ENCODE results near the gene TARP.
"Not testable (repeated sequence)": the region's sequence is repeated elsewhere in the genome, so short reads cannot be mapped to it uniquely, and the experiment has no call there.

TARP gene

DNA sequence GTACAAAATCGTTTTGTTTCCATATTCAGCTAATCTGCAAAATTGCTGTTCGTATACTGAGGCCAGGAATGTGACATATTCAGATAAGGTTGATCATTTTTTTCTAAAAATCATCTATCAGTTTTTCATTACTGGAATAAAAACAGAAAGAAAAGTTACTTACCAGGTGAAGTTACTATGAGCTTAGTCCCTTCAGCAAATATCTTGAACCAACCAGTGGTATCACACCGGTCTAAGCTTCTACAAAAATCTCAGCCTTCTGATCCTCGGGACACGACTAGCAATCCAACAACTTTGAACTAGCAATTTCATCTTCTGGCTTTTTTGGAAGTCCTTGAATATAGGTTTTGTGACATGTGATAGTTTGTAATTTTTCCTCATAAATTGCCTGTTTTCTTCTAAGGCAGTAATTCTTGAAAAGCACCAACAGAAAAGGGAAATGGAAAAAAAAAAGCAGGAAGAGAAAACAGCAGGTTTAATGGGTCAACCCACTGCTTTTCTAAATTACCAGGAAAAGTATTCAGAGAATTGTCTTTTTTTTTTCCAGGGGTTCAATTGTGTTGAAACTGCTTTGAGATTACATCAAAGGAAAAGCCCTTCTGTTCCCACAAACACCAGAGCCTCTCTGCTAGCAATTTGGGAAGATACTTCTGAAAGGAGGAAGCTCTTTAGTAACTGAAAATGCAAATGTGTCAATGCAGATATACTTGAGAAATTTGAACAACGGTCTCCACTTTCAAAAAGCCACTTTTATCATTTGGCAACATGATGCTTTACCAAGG is 2.9 kb upstream of the TARP start:
- H3K27ac ChIP-seq (ENCODE audit: low read length), result no peak overlapping the region
- H3K9me3 ChIP-seq (ENCODE audit: insufficient read depth, low read depth, low read length), result no peaks in the 10 kb centered on the region
- no peaks in the 10 kb centered on the region for H3K36me3 ChIP-seq (ENCODE audit: insufficient read depth, low read depth, low read length)
- peaks cover 6% of the 10 kb centered on the region; the same call in 1 of the 2 replicates for H3K4me1 ChIP-seq (ENCODE audit: insufficient read depth, low read length)
- H3K9ac ChIP-seq (ENCODE audit: low read depth, low read length), result no peak overlapping the region
- H3K27me3 ChIP-seq (ENCODE audit: insufficient read depth, low read length), result no peaks in the 10 kb centered on the region
- no peak overlapping the region for H3K4me3 ChIP-seq (ENCODE audit: low read length)

GRCh38 chr7:38274927-38275620 is 1.6 kb upstream of the TARP start:
- peaks cover 6% of the 10 kb centered on the region; the same call in 1 of the 2 replicates for H3K4me1 ChIP-seq (ENCODE audit: insufficient read depth, low read length)
- no peak overlapping the region for H3K27ac ChIP-seq (ENCODE audit: low read length)
- H3K27me3 ChIP-seq (ENCODE audit: insufficient read depth, low read length), result no peaks in the 10 kb centered on the region
- no peaks in the 10 kb centered on the region for H3K9me3 ChIP-seq (ENCODE audit: insufficient read depth, low read depth, low read length)
- no peak overlapping the region for H3K9ac ChIP-seq (ENCODE audit: low read depth, low read length)
- H3K36me3 ChIP-seq (ENCODE audit: insufficient read depth, low read depth, low read length), result no peaks in the 10 kb centered on the region
- no peak overlapping the region for H3K4me3 ChIP-seq (ENCODE audit: low read length)

- Histone ChIP-seq H3K27me3 (ENCODE audit: insufficient read depth, low read length) (no peaks in the 10 kb centered on the region), H3K4me3 (ENCODE audit: low read length) (no peak overlapping the region), H3K36me3 (ENCODE audit: insufficient read depth, low read depth, low read length) (no peaks in the 10 kb centered on the region), H3K4me1 (ENCODE audit: insufficient read depth, low read length) (peaks cover 6% of the 10 kb centered on the region; the same call in 1 of the 2 replicates), H3K9me3 (ENCODE audit: insufficient read depth, low read depth, low read length) (no peaks in the 10 kb centered on the region), H3K9ac (ENCODE audit: low read depth, low read length) (no peak overlapping the region), H3K27ac (ENCODE audit: low read length) (no peak overlapping the region)
These were observed 1.1 kb upstream of the TARP start for GRCh38 chr7:38274486-38274885.

DNA sequence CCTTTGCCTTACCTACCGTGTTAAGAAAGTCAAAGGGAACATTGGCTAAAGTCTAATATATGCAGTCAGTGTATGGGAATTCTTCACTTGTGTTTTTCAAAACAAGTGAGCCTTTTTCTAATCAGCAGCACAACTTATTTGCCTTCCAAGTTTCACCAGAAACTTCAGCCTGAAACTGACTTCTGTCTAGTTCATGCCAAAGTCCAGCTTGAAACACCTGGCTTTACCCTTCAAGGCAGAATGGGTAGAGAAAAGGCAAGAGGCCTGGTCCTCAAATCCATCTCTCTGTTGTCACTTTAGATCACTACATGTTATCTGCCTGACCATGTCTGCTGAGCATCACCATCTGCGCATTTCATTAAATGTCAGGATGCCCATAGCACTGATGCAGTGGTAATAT is 3.0 kb downstream of the TARP start:
- not testable (repeated sequence) for H3K4me3 ChIP-seq (ENCODE audit: low read length); H3K9me3 ChIP-seq (ENCODE audit: insufficient read depth, low read depth, low read length); H3K4me1 ChIP-seq (ENCODE audit: insufficient read depth, low read length); H3K9ac ChIP-seq (ENCODE audit: low read depth, low read length); H3K27me3 ChIP-seq (ENCODE audit: insufficient read depth, low read length); H3K27ac ChIP-seq (ENCODE audit: low read length); H3K36me3 ChIP-seq (ENCODE audit: insufficient read depth, low read depth, low read length)

DNA sequence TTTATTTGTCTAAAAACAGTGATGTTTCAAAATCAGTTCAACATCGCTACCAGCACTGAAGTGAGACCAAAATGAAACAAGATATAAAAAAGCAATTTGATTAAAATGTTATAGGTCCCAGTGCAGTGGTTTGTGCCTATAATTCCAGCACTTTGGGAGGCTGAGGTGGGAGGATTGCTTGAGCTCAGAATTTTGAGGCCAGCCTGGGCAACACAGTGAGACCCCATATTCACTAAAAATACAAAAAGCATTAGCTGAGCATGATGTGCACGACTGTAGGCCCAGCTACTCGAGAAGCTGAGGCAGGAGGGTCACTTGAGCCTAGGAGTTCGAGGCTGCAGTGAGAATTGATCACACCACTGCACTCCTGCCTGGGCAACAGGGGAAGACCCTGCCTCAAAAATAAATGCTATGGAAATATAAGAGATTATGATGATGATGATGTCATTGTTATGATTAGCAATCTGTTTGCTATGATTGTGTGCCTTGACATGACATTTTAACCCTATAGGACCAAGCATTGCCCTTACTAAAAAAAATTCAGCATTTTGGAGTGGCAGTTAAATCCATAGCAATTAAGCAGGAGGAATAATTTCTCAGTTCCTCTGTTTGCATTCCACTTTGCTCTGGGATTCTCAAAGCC is 3.6 kb downstream of the TARP start:
- not testable (repeated sequence) for H3K27me3 ChIP-seq (ENCODE audit: insufficient read depth, low read length); H3K9ac ChIP-seq (ENCODE audit: low read depth, low read length); H3K4me1 ChIP-seq (ENCODE audit: insufficient read depth, low read length); H3K36me3 ChIP-seq (ENCODE audit: insufficient read depth, low read depth, low read length); H3K27ac ChIP-seq (ENCODE audit: low read length); H3K9me3 ChIP-seq (ENCODE audit: insufficient read depth, low read depth, low read length); H3K4me3 ChIP-seq (ENCODE audit: low read length)

- H3K36me3 ChIP-seq (ENCODE audit: insufficient read depth, low read depth, low read length); H3K27ac ChIP-seq (ENCODE audit: low read length); H3K4me3 ChIP-seq (ENCODE audit: low read length); H3K9me3 ChIP-seq (ENCODE audit: insufficient read depth, low read depth, low read length); H3K27me3 ChIP-seq (ENCODE audit: insufficient read depth, low read length); H3K9ac ChIP-seq (ENCODE audit: low read depth, low read length); H3K4me1 ChIP-seq (ENCODE audit: insufficient read depth, low read length): not testable (repeated sequence)
These were observed 7.5 kb downstream of the TARP start for GRCh38 chr7:38265958-38266357.

DNA sequence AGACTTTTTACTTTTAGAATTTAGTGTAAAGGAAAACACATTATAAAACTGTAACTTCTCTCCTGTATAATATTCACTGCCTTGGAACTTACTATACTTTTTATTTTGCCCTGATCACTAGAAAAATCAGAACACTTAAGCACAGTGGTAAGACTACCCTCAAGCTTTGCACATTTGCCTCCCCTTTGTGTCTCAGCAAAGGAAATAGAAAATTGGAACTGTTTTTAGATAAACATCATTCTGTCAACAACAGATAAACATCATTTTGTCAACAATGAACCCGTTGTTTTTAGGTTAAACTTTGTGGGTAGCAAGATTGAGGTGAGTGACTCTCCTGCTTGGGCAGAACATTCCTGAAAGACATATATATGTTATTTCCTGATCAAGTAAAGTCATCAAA is 8.8 kb downstream of the TARP start:
- not testable (repeated sequence) for H3K4me1 ChIP-seq (ENCODE audit: insufficient read depth, low read length); H3K9me3 ChIP-seq (ENCODE audit: insufficient read depth, low read depth, low read length); H3K4me3 ChIP-seq (ENCODE audit: low read length); H3K9ac ChIP-seq (ENCODE audit: low read depth, low read length); H3K27ac ChIP-seq (ENCODE audit: low read length); H3K27me3 ChIP-seq (ENCODE audit: insufficient read depth, low read length); H3K36me3 ChIP-seq (ENCODE audit: insufficient read depth, low read depth, low read length)

GRCh38 chr7:38263274-38263673 is 10.2 kb downstream of the TARP start:
- not testable (repeated sequence) for H3K9ac ChIP-seq (ENCODE audit: low read depth, low read length); H3K4me3 ChIP-seq (ENCODE audit: low read length); H3K27ac ChIP-seq (ENCODE audit: low read length); H3K4me1 ChIP-seq (ENCODE audit: insufficient read depth, low read length); H3K36me3 ChIP-seq (ENCODE audit: insufficient read depth, low read depth, low read length); H3K27me3 ChIP-seq (ENCODE audit: insufficient read depth, low read length); H3K9me3 ChIP-seq (ENCODE audit: insufficient read depth, low read depth, low read length)

DNA sequence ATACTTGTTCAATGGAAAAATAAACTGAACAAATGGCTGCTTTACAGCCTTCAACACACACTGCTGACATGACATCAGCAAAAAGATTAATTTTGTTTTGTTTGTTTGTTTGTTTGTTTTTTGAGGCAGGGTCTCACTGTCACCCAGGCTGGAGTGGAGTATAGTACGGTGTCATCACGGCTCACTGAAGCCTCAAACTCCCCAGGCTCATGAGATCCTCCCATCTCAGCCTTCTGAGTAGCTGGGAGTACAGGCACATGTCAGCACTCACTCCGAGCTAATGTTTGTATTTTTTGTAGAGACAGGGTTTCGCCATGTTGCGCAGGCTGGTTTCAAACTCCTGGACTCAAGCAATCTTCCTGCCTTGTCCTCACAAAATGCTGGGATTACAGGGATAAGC is 10.9 kb downstream of the TARP start:
- H3K27me3 ChIP-seq (ENCODE audit: insufficient read depth, low read length), result no peaks in the 10 kb centered on the region

DNA sequence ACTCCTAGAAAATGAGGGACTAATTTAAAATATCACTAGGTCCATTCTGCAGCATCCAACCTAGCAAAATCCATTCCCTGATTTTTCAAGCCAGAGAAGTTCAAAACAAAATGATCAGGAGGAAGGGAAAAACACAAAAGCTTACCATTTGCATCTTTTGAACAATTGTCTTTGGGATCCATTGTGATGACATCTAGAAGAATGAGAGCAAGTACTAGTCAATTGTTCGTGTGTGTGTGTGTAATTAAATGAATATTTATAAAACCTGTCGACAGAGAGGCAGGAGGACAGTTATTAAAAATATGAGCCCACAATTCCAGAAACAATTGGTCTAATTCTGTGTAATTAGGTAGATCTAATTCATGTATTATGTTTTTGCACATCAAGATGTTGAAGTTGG is 11.4 kb downstream of the TARP start:
- not testable (repeated sequence) for H3K9ac ChIP-seq (ENCODE audit: low read depth, low read length); H3K9me3 ChIP-seq (ENCODE audit: insufficient read depth, low read depth, low read length); H3K36me3 ChIP-seq (ENCODE audit: insufficient read depth, low read depth, low read length); H3K4me3 ChIP-seq (ENCODE audit: low read length); H3K27ac ChIP-seq (ENCODE audit: low read length); H3K4me1 ChIP-seq (ENCODE audit: insufficient read depth, low read length); H3K27me3 ChIP-seq (ENCODE audit: insufficient read depth, low read length)

More for the DNA sequence above, 10.9 kb downstream of the TARP start:
- H3K27ac ChIP-seq (ENCODE audit: low read length), result no peak overlapping the region
- no peak overlapping the region for H3K9ac ChIP-seq (ENCODE audit: low read depth, low read length)
- H3K9me3 ChIP-seq (ENCODE audit: insufficient read depth, low read depth, low read length), result no peaks in the 10 kb centered on the region
- no peaks in the 10 kb centered on the region for H3K4me1 ChIP-seq (ENCODE audit: insufficient read depth, low read length)
- H3K4me3 ChIP-seq (ENCODE audit: low read length), result no peak overlapping the region
- H3K36me3 ChIP-seq (ENCODE audit: insufficient read depth, low read depth, low read length), result no peaks in the 10 kb centered on the region

- not testable (repeated sequence) for H3K27ac ChIP-seq (ENCODE audit: low read length); H3K36me3 ChIP-seq (ENCODE audit: insufficient read depth, low read depth, low read length); H3K9ac ChIP-seq (ENCODE audit: low read depth, low read length); H3K9me3 ChIP-seq (ENCODE audit: insufficient read depth, low read depth, low read length); H3K27me3 ChIP-seq (ENCODE audit: insufficient read depth, low read length); H3K4me1 ChIP-seq (ENCODE audit: insufficient read depth, low read length); H3K4me3 ChIP-seq (ENCODE audit: low read length)
These were observed 11.8 kb downstream of the TARP start for GRCh38 chr7:38261601-38262000.

GRCh38 chr7:38259157-38259556 is 14.3 kb downstream of the TARP start:
- H3K9me3 ChIP-seq (ENCODE audit: insufficient read depth, low read depth, low read length); H3K27ac ChIP-seq (ENCODE audit: low read length); H3K27me3 ChIP-seq (ENCODE audit: insufficient read depth, low read length); H3K4me3 ChIP-seq (ENCODE audit: low read length); H3K4me1 ChIP-seq (ENCODE audit: insufficient read depth, low read length); H3K36me3 ChIP-seq (ENCODE audit: insufficient read depth, low read depth, low read length); H3K9ac ChIP-seq (ENCODE audit: low read depth, low read length): not testable (repeated sequence)

Data from iPS-20b (cell line).